ENCODE results near the gene PXDN. TPM values are rescaled to one million over a fixed set of nuclear protein-coding genes. Genes with fewer than 3 reads are reported as not detected.

Gene PXDN
- total and polyA plus RNA-seq, 10 of the 15 experiments (the other 5 are each of a cell fraction or from before 2014, with no cell fraction given) = 0.12 to 0.69 (median 0.23) TPM; not detected in 5

DNA sequence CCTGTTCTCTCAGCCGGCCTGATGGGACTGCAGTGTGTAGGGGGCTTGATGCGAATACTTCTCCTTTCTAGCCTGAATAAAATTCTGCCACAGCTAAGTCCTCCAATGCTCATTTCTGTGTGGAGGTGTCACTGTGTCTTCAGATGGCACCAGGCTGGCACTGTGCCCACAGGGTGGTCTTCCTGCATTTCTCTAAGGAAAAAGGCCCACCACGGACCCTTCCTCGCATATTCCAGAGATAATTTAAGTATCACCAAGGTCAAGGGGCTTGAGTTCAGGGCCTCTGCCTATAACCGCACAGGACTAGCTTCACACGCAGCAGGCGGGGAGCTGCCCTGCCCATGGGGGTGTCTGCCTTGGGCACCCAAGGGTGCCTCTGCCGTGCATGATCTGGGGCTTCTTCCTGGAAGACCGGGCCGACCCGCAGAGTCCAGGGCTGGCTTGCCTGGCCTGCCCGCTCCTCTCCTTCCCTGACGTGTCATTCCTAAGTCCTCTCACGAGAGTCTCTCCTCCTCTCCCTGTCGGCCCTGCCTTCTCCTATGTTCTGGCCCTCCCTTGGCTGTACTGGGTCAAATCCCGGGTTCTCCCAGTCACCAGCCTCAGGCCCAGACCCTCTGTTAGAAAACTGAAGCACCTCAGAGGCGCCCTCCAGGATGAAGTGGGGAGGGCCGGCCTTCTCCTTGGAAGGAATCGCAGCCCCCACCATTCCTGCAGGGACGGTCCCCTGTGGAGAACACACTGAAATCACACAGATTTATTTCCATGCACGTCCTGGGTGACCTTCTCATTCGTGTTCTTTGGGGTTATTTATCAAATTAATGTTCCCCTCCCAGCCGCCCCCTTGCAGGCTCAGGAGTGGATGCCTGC, 48.9 kb upstream of the PXDN start:
- FAIRE-seq = no peak
- Histone ChIP-seq H3K27me3 (replicated peaks in 1 of 2; ENCODE audit: control insufficient read depth in 2 of 2, insufficient read depth in 2 of 2, low read length in 1 of 2) (no peaks in the 10 kb centered on the region), H3K79me2 (ENCODE audit: control insufficient read depth, insufficient read depth, low read length) (no peaks in the 10 kb centered on the region), H3K9me3 (replicated peaks; ENCODE audit: control insufficient read depth, insufficient read depth, low read length) (no peaks in the 10 kb centered on the region), H4K20me1 (ENCODE audit: control insufficient read depth, insufficient read depth) (no peaks in the 10 kb centered on the region), H2AFZ (ENCODE audit: control insufficient read depth, low read depth, low read length) (no peak overlapping the region), H3K27ac (ENCODE audit: control insufficient read depth, insufficient read depth) (no peak overlapping the region), H3K9ac (ENCODE audit: control insufficient read depth, insufficient read depth, low read length) (no peak overlapping the region), H3K36me3 (ENCODE audit: control insufficient read depth in 2 of 2, insufficient read depth in 2 of 2, low read length in 1 of 2) (no peaks in the 10 kb centered on the region), H3K4me3 (no peak overlapping the region), H3K4me1 (ENCODE audit: control insufficient read depth, insufficient read depth, low read length) (no peaks in the 10 kb centered on the region), H3K4me2 (ENCODE audit: control insufficient read depth, insufficient read depth) (no peak overlapping the region)
- TF ChIP-seq, protein P1, sequence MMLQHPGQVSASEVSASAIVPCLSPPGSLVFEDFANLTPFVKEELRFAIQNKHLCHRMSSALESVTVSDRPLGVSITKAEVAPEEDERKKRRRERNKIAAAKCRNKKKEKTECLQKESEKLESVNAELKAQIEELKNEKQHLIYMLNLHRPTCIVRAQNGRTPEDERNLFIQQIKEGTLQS (IDR thresholded peaks at IDR 0.05; ENCODE audit: borderline replicate concordance, extremely low read depth, low read depth, low read length) = no peak
- TF ChIP-seq STAT1 (conservative IDR thresholded peaks at IDR 0.05) (no peak), YY1 (IDR thresholded peaks at IDR 0.05; ENCODE audit: low read depth, low read length) (no peak), JUNB (IDR thresholded peaks at IDR 0.05) (no peak), HDAC6 (IDR thresholded peaks at IDR 0.05; ENCODE audit: unreplicated experiment) (no peak), PML (IDR thresholded peaks at IDR 0.05; ENCODE audit: low read length) (no peak), NR2C1 (IDR thresholded peaks at IDR 0.05) (no peak), ESRRA (IDR thresholded peaks at IDR 0.05; ENCODE audit: low read length) (no peak)
- TF ChIP-seq, protein P2, sequence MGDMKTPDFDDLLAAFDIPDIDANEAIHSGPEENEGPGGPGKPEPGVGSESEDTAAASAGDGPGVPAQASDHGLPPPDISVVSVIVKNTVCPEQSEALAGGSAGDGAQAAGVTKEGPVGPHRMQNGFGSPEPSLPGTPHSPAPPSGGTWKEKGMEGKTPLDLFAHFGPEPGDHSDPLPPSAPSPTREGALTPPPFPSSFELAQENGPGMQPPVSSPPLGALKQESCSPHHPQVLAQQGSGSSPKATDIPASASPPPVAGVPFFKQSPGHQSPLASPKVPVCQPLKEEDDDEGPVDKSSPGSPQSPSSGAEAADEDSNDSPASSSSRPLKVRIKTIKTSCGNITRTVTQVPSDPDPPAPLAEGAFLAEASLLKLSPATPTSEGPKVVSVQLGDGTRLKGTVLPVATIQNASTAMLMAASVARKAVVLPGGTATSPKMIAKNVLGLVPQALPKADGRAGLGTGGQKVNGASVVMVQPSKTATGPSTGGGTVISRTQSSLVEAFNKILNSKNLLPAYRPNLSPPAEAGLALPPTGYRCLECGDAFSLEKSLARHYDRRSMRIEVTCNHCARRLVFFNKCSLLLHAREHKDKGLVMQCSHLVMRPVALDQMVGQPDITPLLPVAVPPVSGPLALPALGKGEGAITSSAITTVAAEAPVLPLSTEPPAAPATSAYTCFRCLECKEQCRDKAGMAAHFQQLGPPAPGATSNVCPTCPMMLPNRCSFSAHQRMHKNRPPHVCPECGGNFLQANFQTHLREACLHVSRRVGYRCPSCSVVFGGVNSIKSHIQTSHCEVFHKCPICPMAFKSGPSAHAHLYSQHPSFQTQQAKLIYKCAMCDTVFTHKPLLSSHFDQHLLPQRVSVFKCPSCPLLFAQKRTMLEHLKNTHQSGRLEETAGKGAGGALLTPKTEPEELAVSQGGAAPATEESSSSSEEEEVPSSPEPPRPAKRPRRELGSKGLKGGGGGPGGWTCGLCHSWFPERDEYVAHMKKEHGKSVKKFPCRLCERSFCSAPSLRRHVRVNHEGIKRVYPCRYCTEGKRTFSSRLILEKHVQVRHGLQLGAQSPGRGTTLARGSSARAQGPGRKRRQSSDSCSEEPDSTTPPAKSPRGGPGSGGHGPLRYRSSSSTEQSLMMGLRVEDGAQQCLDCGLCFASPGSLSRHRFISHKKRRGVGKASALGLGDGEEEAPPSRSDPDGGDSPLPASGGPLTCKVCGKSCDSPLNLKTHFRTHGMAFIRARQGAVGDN (IDR thresholded peaks at IDR 0.05) = no peak
- TF ChIP-seq, protein P3, sequence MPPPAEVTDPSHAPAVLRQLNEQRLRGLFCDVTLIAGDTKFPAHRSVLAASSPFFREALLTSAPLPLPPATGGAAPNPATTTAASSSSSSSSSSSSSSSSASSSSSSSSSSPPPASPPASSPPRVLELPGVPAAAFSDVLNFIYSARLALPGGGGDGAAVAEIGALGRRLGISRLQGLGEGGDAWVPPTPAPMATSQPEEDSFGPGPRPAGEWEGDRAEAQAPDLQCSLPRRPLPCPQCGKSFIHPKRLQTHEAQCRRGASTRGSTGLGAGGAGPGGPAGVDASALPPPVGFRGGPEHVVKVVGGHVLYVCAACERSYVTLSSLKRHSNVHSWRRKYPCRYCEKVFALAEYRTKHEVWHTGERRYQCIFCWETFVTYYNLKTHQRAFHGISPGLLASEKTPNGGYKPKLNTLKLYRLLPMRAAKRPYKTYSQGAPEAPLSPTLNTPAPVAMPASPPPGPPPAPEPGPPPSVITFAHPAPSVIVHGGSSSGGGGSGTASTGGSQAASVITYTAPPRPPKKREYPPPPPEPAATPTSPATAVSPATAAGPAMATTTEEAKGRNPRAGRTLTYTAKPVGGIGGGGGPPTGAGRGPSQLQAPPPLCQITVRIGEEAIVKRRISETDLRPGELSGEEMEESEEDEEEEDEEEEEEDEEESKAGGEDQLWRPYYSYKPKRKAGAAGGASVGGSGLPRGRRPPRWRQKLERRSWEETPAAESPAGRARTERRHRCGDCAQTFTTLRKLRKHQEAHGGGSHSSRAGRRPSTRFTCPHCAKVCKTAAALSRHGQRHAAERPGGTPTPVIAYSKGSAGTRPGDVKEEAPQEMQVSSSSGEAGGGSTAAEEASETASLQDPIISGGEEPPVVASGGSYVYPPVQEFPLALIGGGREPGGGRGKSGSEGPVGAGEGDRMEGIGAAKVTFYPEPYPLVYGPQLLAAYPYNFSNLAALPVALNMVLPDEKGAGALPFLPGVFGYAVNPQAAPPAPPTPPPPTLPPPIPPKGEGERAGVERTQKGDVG (CRISPR knock-in tag; IDR thresholded peaks at IDR 0.05) = no peak
- TF ChIP-seq, protein P4, sequence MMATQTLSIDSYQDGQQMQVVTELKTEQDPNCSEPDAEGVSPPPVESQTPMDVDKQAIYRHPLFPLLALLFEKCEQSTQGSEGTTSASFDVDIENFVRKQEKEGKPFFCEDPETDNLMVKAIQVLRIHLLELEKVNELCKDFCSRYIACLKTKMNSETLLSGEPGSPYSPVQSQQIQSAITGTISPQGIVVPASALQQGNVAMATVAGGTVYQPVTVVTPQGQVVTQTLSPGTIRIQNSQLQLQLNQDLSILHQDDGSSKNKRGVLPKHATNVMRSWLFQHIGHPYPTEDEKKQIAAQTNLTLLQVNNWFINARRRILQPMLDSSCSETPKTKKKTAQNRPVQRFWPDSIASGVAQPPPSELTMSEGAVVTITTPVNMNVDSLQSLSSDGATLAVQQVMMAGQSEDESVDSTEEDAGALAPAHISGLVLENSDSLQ (IDR thresholded peaks at IDR 0.05) = no peak
- TF ChIP-seq, protein P5, sequence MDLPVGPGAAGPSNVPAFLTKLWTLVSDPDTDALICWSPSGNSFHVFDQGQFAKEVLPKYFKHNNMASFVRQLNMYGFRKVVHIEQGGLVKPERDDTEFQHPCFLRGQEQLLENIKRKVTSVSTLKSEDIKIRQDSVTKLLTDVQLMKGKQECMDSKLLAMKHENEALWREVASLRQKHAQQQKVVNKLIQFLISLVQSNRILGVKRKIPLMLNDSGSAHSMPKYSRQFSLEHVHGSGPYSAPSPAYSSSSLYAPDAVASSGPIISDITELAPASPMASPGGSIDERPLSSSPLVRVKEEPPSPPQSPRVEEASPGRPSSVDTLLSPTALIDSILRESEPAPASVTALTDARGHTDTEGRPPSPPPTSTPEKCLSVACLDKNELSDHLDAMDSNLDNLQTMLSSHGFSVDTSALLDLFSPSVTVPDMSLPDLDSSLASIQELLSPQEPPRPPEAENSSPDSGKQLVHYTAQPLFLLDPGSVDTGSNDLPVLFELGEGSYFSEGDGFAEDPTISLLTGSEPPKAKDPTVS (IDR thresholded peaks at IDR 0.05; ENCODE audit: low read depth, low read length) = no peak
- WGBS (ENCODE audit: insufficient coverage, insufficient replicate concordance, low lambda C conversion rate, missing lambda C conversion rate) = 34% methylated on average over 23 of the region's 23 CpGs
- ChIA-PET POLR2A (no interaction called here), RAD21 (ENCODE audit: unreplicated experiment) (no interaction called here), CTCF (no interaction called here), SMC1A (ENCODE audit: uncharacterized antibody, unreplicated experiment) (no interaction called here)
- no TSS peak for BruUV-seq (replicated peaks)
- no peak for ATAC-seq
- intact Hi-C loops (cut with micrococcal nuclease; ENCODE audit: unreplicated experiment) (no loop called here), in situ Hi-C loops (cut with MboI) (no loop called here)
- DNase-seq (ENCODE audit: low read depth, low spot score) = no peak

Measured in GM12878 (cell line).